ENCODE measurements around the gene ZNF862. TPM values are rescaled to one million over a fixed set of nuclear protein-coding genes. Genes with fewer than 3 reads are reported as not detected.

The ZNF862 gene
- total and polyA plus RNA-seq, 2 of the 8 experiments (the other 6 are each of a cell fraction or from before 2014, with no cell fraction given), result 1.8 to 3.9 TPM

DNA sequence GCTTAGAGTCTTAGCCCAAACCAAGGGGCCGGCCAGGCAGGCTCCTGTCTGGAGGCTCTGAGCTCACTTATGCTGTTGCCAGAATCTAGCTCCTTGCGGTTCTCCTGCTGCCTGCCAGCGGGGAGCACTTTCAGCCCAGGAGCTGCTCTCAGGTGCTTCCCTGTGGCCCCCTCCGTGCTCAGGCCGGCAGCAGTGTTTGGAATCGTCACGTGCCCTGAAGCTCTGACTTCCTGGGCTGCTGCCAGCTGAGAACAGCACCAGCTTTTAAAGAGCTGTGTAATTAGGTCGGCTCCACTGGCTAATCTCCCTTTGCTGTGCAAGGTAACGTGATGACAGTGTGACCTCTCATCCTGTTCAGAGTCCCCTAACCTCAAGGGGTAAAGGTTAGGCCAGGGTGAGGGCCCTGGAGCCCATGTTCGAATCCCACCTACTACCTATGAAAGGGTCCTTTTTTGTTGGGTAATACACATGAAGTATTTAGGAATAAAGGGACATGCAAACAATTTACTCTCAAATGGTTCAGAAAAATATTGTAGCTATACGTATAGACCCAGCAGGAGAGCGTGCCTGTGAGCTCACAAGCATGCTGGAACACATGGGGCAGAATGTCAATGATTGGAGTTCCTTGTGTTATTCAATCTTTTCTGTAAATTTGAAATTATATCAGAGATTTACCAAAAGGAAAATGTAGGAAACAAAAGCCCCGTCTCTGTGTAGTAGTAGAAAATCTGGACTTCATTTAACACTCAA lies 16.6 kb downstream of the ZNF862 start:
- Histone ChIP-seq H4K91ac (replicated peaks; ENCODE audit: insufficient read length, low read length) (peak overlapping the region; percentile 78), H3K4me3 (ENCODE audit: extremely low read depth in 1 of 4, insufficient read depth in 2 of 4, low read depth in 3 of 4, low read length in 4 of 4) (peak overlapping the region in 2 of 4 experiments; percentile 1 to 27; a peak in 1 of 8 replicates), H3K27me3 (replicated peaks in 1 of 4; ENCODE audit: control insufficient read depth in 3 of 4, extremely low read depth in 1 of 4, insufficient read depth in 3 of 4, low read length in 3 of 4) (no peaks in the 10 kb centered on the region), H2BK120ac (replicated peaks; ENCODE audit: low read depth, low read length) (peak overlapping the region; percentile 84), H2BK15ac (ENCODE audit: low read length) (no peak overlapping the region), H3K23ac (ENCODE audit: insufficient read length) (no peak overlapping the region), H4K8ac (ENCODE audit: extremely low read depth, insufficient read depth, low read length) (peak overlapping the region; percentile 45), H3K56ac (replicated peaks; ENCODE audit: insufficient read length, low read depth, low read length) (no peak overlapping the region), H3K4me1 (replicated peaks in 1 of 4; ENCODE audit: control insufficient read depth in 3 of 4, insufficient read depth in 4 of 4, low read length in 3 of 4) (peaks cover 6 to 17% (median 11%) of the 10 kb centered on the region in 4 experiments), H3K79me2 (ENCODE audit: control insufficient read depth in 1 of 2, insufficient read depth in 2 of 2, low read length in 2 of 2) (no peaks in the 10 kb centered on the region), H3K23me2 (ENCODE audit: low read depth, low read length) (no peaks in the 10 kb centered on the region), H3K4me2 (ENCODE audit: insufficient read depth in 1 of 2, low read depth in 2 of 2, low read length in 2 of 2) (peak overlapping the region; percentile 39 to 72; a peak in 3 of 4 replicates), H3K14ac (ENCODE audit: insufficient read length) (no peak overlapping the region), H3K79me1 (ENCODE audit: low read depth, low read length) (no peaks in the 10 kb centered on the region), H4K20me1 (replicated peaks in 1 of 2; ENCODE audit: control insufficient read depth in 1 of 2, insufficient read depth in 2 of 2, low read length in 2 of 2) (no peaks in the 10 kb centered on the region), H2AFZ (ENCODE audit: low read length) (no peak overlapping the region), H2BK20ac (ENCODE audit: low read length) (peak overlapping the region; percentile 82; the same call in 1 of the 2 replicates), H3K27ac (ENCODE audit: low read depth, low read length) (no peak overlapping the region), H2BK12ac (ENCODE audit: low read depth, low read length) (peak overlapping the region; percentile 52), H4K5ac (ENCODE audit: insufficient read length, low read depth, low read length) (peak overlapping the region; percentile 38), H3K9ac (replicated peaks in 1 of 4; ENCODE audit: extremely low read depth in 1 of 4, low read depth in 3 of 4, low read length in 3 of 4) (no peak overlapping the region), H3K9me3 (ENCODE audit: insufficient read depth in 2 of 2, low read depth in 1 of 2, low read length in 1 of 2) (no peaks in the 10 kb centered on the region), H3K18ac (ENCODE audit: extremely low read depth, low read length) (peak overlapping the region; percentile 44; the same call in 1 of the 2 replicates), H3K36me3 (ENCODE audit: control insufficient read depth in 2 of 4, insufficient read depth in 4 of 4, low read length in 3 of 4) (no peaks in the 10 kb centered on the region), H2BK5ac (ENCODE audit: low read depth, low read length) (peak overlapping the region; percentile 27; the same call in 1 of the 2 replicates), H2AK5ac (ENCODE audit: low read depth, low read length) (peak overlapping the region; percentile 58; the same call in 1 of the 2 replicates), H3K4ac (replicated peaks; ENCODE audit: insufficient read length, low read depth, low read length) (peak overlapping the region; percentile 17)
- CTCF ChIA-PET (ENCODE audit: partially characterized antibody), result interaction anchor here (0.6 to 13.8 kb wide), 8 partner anchors 16 to 65 kb away, joined by 3 to 209 read pairs (median 3); no protein-coding TSS in a partner anchor
- DNase-seq (ENCODE audit: low read depth in 1 of 2, low spot score in 2 of 2) (peak in 1 of 2 experiments; percentile 62), FAIRE-seq (no peak)
- WGBS, 2 experiments (ENCODE audit: extremely low coverage in 1 of 2, insufficient coverage in 1 of 2, insufficient read length in 1 of 2, insufficient replicate concordance in 2 of 2, low coverage in 1 of 2, low lambda C conversion rate in 2 of 2, missing lambda C conversion rate in 1 of 2), result 29% methylated on average over 13 of the region's 13 CpGs; no CpG with 5 or more reads in 1 of the 2 experiments
- POLR2A ChIA-PET (ENCODE audit: partially characterized antibody), result interaction anchor here (0.9 to 1.6 kb wide), 2 partner anchors 16 to 22 kb away, joined by 3 to 5 read pairs; no protein-coding TSS in a partner anchor
- TF ChIP-seq, protein P1, sequence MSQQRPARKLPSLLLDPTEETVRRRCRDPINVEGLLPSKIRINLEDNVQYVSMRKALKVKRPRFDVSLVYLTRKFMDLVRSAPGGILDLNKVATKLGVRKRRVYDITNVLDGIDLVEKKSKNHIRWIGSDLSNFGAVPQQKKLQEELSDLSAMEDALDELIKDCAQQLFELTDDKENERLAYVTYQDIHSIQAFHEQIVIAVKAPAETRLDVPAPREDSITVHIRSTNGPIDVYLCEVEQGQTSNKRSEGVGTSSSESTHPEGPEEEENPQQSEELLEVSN (IDR thresholded peaks at IDR 0.05), result peak; percentile 34; the same call in 1 of the 2 replicates
- TF ChIP-seq, protein P2, sequence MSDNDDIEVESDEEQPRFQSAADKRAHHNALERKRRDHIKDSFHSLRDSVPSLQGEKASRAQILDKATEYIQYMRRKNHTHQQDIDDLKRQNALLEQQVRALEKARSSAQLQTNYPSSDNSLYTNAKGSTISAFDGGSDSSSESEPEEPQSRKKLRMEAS (IDR thresholded peaks at IDR 0.05), result peak; percentile 50
- TF ChIP-seq, protein P3, sequence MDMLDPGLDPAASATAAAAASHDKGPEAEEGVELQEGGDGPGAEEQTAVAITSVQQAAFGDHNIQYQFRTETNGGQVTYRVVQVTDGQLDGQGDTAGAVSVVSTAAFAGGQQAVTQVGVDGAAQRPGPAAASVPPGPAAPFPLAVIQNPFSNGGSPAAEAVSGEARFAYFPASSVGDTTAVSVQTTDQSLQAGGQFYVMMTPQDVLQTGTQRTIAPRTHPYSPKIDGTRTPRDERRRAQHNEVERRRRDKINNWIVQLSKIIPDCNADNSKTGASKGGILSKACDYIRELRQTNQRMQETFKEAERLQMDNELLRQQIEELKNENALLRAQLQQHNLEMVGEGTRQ (IDR thresholded peaks at IDR 0.05; ENCODE audit: low read length), result peak; percentile 73
- TF ChIP-seq, protein P4, sequence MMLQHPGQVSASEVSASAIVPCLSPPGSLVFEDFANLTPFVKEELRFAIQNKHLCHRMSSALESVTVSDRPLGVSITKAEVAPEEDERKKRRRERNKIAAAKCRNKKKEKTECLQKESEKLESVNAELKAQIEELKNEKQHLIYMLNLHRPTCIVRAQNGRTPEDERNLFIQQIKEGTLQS (IDR thresholded peaks at IDR 0.05; ENCODE audit: insufficient read depth, low read depth, low read length), result 0 out of 2 replicates have a peak, but pooled peaks have one; percentile 29
- peak; percentile 35 for TF ChIP-seq CTBP2 (IDR thresholded peaks at IDR 0.05; ENCODE audit: borderline replicate concordance, insufficient read depth, insufficient read length, low read length)
